HL-60 (cell line): Measurements from ENCODE around the gene EPS15.

ENCODE experiments used
- CTCF ChIP-seq: IDR thresholded peaks from one replicate; pipeline ENCODE4 v1.5.1; 2011; ENCODE audit warnings: low read length, control low read depth, inconsistent platforms; ENCODE audit not compliant: insufficient read depth
- POLR2AphosphoS5 ChIP-seq: IDR thresholded peaks from 2 replicates; pipeline ENCODE4 v1.6.1; 2012; ENCODE audit warnings: low read depth
- SPI1 ChIP-seq: IDR thresholded peaks from 2 replicates; pipeline ENCODE4 v1.6.1; 2012; ENCODE audit warnings: low read depth, mild to moderate bottlenecking, borderline replicate concordance

GRCh38 chr1:51534447-51534846 is 15.4 kb upstream of the EPS15 start:
- TF ChIP-seq CTCF (no peak), POLR2AphosphoS5 (no peak), SPI1 (no peak)
